ENCODE measurements around the gene SWT1. TPM values are rescaled to one million over a fixed set of nuclear protein-coding genes. Genes with fewer than 3 reads are reported as not detected.
"Not testable (repeated sequence)": the region's sequence is repeated elsewhere in the genome, so short reads cannot be mapped to it uniquely, and the experiment has no call there.

The SWT1 gene
- total RNA-seq, 1 donor from 2014 or later = 6.0 TPM

DNA sequence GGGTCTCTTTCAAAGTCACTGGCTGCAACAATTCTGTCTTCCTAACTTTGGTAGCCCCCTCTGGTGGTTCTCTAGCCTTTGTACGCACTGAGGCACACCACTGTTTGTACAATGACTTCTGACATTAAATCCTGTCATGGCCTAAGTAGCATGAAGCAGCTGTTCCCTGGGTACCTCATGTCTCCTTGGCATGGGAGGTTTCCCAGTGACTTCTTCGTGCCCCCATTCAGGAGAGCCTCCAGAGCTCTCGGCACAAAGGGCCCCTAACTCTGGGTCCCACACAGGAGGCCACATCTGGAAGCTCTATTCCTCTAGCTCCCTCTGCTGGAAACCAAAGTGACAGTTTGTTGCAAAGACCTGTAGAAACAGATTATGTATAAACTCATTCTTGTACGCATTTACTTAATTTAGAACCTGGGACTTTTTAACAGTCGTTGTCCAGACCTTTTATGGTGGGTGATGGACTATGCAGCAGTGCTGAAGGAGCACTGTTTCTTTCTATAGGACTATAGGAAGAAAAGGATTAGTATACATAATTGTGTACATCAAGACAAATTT lies 13.4 kb downstream of the SWT1 start:
- peak; percentile 67 to 77 for DNase-seq (ENCODE audit: low read depth in 2 of 2)

- no peak for DNase-seq (ENCODE audit: low read depth in 2 of 2)
Observed at GRCh38 chr1:185193756-185194155, 36.8 kb downstream of the SWT1 start.

GRCh38 chr1:185198712-185199111 lies 41.7 kb downstream of the SWT1 start:
- not testable (repeated sequence) for DNase-seq (ENCODE audit: low read depth in 2 of 2)

GRCh38 chr1:185200889-185201288 lies 43.9 kb downstream of the SWT1 start:
- DNase-seq (ENCODE audit: low read depth in 2 of 2) = no peak

GRCh38 chr1:185207170-185207569 lies 50.2 kb downstream of the SWT1 start:
- no peak for DNase-seq (ENCODE audit: low read depth in 2 of 2)

DNA sequence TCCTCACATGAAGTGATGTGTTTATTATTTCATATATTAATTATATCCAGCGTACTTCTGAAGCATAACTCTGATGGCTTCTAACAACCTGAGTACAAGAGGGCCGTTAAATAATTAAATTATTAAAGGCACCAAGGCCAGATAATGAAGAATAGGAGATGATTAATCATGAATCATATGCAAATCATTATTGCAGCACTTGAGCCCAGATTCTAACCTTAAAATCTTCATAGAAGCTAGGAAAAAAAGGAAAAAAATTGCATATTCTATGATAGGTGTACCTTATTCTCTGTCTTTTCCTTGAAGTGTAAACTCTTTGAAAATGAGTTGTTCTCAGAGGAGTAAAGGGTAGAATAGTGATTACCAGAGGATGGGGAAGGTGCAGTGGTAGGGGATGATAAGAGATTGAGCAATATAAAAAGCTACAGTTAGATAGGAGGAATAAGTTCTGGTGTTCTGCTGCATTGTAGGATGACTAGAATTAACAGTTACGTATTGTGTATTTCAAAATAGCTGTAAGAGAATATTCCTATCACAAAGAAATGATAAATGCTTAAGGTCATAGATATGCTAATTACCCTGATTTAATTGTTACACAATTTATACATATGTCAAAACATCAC lies 51.1 kb downstream of the SWT1 start:
- peak in 1 of 2 donors; percentile 28 for DNase-seq (ENCODE audit: low read depth in 2 of 2)

DNA sequence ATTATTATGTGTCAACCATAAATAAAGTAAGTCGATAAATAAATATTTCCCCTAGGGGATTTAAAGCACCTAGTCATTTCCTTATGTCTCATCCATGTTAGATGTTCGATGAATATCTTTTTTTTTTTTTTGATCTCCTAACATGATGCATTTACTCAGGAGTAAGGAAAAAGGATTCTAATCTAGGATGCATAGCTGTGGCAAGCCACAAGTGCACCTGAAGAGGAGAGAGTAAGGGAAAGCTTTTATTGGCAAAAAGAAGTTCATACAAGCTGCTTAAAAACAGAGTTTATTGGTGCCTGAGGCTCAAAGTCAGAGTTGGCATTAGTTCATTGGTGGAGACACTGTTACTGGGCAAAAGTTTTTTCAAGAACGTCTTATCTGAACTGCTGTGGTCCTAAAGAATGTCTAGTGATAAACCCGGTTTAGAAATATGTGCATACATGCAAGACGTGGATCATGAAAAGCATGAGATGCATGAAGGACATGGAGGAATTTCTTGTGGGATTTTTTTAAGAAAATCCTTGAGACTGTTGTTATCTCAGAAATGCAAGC lies 51.7 kb downstream of the SWT1 start:
- DNase-seq (ENCODE audit: low read depth in 2 of 2) = no peak

GRCh38 chr1:185209357-185209756 lies 52.4 kb downstream of the SWT1 start:
- not testable (repeated sequence) for DNase-seq (ENCODE audit: low read depth in 2 of 2)

- DNase-seq (ENCODE audit: low read depth in 2 of 2) = no peak
Observed at GRCh38 chr1:185213091-185213490, 56.1 kb downstream of the SWT1 start.

GRCh38 chr1:185215911-185216310 lies 58.9 kb downstream of the SWT1 start:
- DNase-seq (ENCODE audit: low read depth in 2 of 2) = peak in 1 of 2 donors; percentile 10

DNA sequence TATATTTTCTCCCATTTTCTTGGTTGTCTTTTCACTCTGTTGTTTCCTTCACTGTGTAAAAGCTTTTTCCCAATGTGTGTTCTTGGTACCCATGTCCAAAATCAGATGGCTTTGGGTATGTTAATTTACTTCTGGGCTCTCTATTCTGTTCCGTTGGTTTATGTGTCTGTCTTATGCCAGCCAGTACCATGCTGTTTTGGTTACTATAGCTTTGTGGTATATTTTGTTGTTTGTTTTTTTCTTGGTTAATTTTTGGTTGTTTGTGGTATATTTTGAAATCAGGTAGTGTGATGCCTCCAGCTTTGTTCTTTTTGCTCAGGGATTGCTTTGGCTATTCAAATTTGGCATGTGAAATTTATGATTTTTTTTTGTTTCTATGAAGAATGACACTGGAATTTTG lies 67.2 kb downstream of the SWT1 start:
- DNase-seq (ENCODE audit: low read depth in 2 of 2) = no peak

DNA sequence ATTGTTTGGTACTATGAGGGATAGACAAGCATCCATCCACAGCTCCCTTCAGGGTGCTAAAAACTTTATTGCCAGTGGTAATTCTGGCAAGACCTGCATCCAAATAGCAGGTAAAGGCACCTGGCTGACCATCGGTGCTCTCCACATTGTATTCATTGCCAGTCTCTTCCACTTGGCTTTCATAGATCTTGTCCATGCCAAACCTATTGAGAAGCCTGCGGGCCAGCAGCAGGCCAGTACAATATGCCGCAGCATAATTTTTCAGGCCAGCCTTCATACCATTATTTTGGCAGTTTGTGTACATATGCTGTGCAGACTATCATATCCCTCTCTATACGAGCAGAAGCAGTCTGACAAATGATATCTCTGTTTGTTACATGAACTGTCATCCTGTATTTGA lies 70.2 kb downstream of the SWT1 start:
- no peak for DNase-seq (ENCODE audit: low read depth in 2 of 2)

GRCh38 chr1:185228979-185229378 lies 72.0 kb downstream of the SWT1 start:
- DNase-seq (ENCODE audit: low read depth in 2 of 2) = no peak

- no peak for DNase-seq (ENCODE audit: low read depth in 2 of 2)
Observed at GRCh38 chr1:185229981-185230380, 73.0 kb downstream of the SWT1 start.

GRCh38 chr1:185232874-185233273 lies 75.9 kb downstream of the SWT1 start:
- DNase-seq (ENCODE audit: low read depth in 2 of 2) = no peak

GRCh38 chr1:185234183-185234582 lies 77.2 kb downstream of the SWT1 start:
- not testable (repeated sequence) for DNase-seq (ENCODE audit: low read depth in 2 of 2)

- not testable (repeated sequence) for DNase-seq (ENCODE audit: low read depth in 2 of 2)
Observed at GRCh38 chr1:185237176-185237575, 80.2 kb downstream of the SWT1 start.

- no peak for DNase-seq (ENCODE audit: low read depth in 2 of 2)
Observed at GRCh38 chr1:185237661-185238060, 80.7 kb downstream of the SWT1 start.

- peak; percentile 43 to 49 for DNase-seq (ENCODE audit: low read depth in 2 of 2)
Observed at GRCh38 chr1:185238447-185238846, 81.5 kb downstream of the SWT1 start.

DNA sequence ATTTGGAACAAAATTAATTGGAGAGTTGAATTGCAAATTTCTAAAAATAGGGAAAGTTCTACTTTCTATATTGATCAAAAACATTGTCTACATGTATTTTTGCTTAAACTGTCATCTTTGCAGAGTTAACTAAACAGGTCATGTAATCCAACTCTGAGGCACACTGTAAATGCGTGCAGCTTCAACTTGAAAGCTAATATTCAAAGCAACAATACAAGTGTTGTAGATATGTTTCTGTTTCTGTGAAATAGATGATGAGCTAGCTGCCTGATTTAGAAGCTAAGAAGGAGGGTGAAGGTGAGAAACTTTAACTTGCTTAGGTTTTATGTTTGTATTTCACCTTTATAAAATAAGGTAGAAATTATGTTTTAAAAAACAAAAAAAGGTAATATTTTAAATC lies 82.9 kb downstream of the SWT1 start:
- no peak for DNase-seq (ENCODE audit: low read depth in 2 of 2)

DNA sequence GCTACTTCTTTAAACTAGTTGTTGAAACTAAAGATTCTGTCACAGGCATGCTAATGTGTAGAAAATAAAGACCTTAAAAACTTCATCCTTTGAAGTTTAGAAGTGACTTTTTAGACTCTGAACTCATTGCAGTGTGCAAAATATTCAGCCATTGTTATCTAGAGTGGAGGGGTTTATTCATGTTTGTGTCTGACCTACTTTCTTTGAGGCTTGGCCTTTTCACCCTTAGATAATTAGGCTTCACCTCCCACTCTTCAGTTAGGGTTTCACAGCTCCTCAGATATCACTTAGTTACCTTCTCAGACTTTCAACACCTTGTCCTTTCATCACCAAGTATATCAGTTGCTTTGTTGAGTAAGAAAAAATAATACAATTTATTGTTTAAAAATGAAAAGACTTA lies 84.2 kb downstream of the SWT1 start:
- no peak for DNase-seq (ENCODE audit: low read depth in 2 of 2)

- peak; percentile 5 to 89 for DNase-seq (ENCODE audit: low read depth in 2 of 2)
Observed at GRCh38 chr1:185244015-185244747, 87.2 kb downstream of the SWT1 start.

DNA sequence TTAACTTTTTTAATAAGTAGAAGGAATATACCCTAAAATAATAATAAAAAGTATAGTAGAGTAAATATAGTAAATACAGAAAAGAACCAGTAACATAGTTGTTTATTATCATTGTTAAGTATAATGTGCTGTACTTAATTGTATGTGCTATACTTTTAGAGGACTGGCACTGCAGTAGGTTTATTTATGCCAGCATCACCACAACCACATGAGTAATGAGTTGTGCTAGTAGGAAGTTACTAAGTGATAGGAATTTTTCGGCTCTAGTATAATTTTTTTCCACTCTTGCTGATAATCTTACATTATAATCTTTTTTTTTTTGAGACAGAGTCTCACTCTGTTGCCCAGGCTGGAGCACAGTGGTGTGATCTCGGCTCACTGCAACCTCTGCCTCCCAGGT lies 88.5 kb downstream of the SWT1 start:
- peak in 1 of 2 donors; percentile 57 for DNase-seq (ENCODE audit: low read depth in 2 of 2)

Data from lung microvascular endothelial cell (primary cell).